D341Med (cell line): ENCODE data around the gene ALX4.

Experiments
- DNase-seq: peaks from one replicate; pipeline ENCODE4 v3.0.0; 2012; ENCODE audit warnings: low spot score

Gene ALX4

GRCh38 chr11:44335052-44335760, 25.3 kb upstream of the ALX4 start:
- DNase-seq = no peak

DNA sequence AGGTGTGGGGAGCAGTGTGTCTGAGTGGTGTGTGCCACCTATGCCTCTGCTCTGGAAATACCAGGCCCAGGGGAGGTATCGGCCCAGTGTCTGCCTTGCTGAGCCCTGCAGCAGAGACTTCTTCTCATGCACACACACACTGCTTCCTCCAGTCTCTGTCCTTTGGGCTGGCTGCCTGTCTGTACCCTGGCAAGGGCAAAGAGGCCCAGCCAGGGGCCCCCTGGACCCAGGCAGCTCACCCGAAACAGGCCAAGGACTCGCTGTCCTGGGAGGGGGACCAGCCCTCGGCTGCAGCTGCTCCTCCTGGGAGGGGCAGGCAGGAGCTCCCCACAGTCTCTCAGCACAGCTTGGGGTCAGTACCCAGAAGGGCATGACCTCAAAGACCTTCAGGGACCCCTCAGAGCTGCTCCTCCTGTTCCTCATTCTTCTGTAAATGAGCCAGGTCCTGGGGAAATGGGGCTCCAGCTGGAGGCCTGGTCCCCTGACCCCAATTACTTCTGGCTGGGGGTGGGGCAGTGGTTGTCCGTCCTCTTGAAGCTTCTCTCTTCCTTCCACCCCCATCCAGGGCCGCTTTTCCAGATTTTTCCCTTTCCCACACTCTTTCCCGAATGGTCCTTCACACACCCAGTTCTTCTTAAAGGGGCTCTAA, 24.5 kb upstream of the ALX4 start:
- DNase-seq = no peak

DNA sequence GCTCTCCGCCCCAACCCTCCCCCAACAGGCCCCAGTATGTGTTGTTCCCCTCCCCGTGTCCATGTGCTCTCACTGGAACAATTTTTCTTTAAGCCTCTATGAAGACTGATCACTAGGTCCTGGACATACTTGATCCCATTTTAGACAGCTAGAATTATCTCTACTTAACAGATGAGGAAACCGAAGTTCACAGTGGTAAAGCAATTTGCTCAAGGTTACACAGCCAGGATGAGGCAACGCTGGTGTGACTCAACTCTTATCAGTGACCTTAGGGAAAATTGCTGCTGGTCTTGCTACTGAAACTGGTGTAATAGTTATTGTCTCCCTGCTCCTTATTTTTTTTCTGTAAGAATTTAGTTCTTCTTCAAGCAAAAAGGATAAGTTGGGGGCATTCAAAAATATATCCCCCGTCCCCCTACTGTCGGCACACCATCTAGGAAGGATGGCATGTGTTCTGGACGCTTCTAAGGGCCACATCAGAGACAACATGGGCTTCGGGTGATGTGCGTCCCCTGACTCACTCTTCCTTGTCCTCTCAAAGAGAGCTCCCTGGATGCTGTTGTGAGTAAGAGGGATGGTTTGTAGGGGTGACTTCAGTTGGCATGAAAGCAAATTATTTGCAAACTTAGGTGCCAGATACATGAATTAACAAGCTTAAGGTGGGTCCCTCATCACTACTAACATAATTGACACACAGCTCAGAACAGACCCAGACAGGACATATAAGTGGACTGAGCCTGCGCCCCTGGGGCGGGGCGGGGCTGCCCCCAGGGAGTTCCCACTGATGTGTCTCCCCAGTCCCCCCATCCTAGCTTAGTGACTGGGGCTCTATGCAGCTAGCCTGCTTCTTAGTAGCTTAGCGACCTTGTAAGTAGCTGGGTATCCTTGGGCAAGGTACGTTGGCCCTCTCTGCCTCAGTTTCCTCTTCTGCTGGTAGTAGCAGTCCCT, 23.6 kb upstream of the ALX4 start:
- DNase-seq = no peak

- no peak for DNase-seq
Measured at GRCh38 chr11:44332665-44333064, 22.7 kb upstream of the ALX4 start.

DNA sequence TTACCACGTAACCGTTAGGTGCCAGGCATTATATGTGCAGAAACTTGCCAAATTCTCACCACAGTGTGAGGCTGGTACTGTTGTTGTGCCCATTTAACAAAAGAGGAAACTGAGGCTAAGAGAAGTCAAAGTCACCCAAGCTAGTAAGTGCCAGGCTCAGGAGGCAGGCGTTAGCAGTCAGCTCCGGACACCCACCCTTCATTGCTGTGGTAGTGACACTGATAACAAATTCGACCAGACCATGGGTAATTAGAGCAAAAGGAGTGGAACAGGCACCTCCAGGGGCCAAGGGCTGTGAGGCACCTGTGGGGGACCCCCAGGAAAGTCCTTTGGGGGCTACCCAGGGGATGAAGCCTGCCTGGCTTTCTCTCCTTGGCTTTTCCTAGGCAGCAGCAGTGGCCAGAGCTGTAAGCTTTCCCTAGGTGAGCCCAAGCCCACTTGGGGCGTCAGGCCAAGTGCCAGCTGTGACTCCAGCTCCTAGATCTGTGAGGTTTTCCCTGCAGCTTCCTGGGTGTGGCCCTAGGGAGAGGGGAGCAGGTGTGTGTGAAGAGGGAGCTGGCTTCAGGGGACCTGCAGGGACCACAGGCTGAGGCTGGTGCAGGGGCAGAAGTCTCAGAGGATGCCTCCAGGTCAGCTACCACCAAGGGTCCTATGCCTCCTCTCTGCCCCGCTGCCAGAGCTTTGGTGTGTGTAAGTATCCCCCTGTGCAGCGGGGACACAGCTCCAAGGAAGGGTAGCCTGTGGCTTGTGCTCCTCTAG, 19.7 kb upstream of the ALX4 start:
- DNase-seq = no peak

GRCh38 chr11:44328138-44328660, 18.3 kb upstream of the ALX4 start:
- DNase-seq = no peak

GRCh38 chr11:44327730-44328129, 17.8 kb upstream of the ALX4 start:
- no peak for DNase-seq

- no peak for DNase-seq
Measured at GRCh38 chr11:44326615-44327475, 16.9 kb upstream of the ALX4 start.

GRCh38 chr11:44325698-44326097, 15.8 kb upstream of the ALX4 start:
- no peak for DNase-seq

GRCh38 chr11:44324749-44325525, 15.0 kb upstream of the ALX4 start:
- no peak for DNase-seq

DNA sequence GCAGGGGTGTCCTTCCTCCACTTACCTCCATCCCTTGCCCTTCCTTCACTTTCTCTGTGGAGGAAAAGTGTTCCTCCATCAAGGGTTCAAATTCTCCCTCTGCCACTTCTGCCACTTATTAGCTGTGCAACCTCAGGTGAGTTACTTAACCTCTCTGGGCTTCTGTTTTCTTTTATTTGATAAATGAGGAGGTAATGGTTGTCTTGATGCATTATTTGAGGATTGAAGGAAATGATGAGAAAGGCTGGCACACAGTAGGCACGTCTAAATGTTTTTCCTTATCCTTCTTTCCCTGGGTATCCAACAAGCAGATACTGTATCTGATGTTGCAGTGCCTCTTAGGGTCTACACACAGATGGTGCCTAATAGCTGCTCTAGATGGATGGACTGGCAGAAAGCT, 14.3 kb upstream of the ALX4 start:
- DNase-seq = no peak

DNA sequence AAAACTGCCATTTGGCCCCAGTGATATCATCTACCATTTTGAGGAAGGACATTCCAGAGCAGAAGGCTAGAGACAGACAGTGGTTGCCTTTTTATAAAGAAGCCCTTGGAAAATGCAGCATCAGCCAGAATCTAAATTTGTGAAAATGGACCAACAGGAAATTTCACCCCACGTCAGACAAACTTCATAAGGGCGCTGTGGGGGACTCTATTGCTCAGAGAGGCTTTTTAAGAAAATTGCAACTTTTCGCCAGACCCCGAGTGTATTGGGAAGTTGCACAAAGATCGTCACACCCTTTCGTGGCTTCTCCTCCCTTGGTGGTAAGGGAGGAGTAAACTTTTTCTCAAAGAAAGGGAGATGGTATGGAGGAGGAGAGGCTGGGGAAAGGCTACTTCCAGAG, 12.3 kb upstream of the ALX4 start:
- DNase-seq = no peak

GRCh38 chr11:44321059-44321458, 11.1 kb upstream of the ALX4 start:
- DNase-seq = no peak

GRCh38 chr11:44320289-44320973, 10.5 kb upstream of the ALX4 start:
- no peak for DNase-seq

GRCh38 chr11:44319552-44320288, 9.8 kb upstream of the ALX4 start:
- no peak for DNase-seq

- DNase-seq = no peak
Measured at GRCh38 chr11:44319170-44319551, 9.2 kb upstream of the ALX4 start.

GRCh38 chr11:44318369-44318768, 8.4 kb upstream of the ALX4 start:
- no peak for DNase-seq

DNA sequence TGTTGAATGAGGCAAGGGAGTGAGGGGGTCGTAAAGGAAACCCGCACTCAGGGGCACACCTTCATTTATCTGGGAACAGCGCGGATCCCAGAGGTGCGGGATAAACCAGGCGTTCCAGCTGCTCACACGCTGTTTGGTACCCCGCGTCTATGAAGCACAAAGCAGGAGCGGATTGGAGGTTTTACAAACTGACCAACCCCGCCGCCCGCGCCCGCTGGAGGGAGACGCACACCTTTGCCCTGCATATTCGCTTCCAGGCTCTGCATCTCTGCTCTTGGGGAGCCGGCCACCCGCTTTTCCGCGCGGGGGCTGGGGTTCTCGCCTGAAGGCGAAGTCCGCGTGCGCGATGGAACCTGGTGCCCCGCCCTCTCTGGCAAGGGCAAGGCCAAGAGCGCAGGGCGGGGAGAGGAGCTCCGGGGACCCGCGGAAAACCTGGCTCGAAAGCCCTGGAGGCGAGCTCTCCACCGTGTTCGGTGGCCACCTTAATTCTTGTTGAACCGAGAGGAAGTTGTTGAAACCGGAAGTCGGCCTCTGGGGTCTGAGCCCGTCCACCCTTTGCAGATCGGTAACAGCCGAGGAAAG, 6.8 kb upstream of the ALX4 start:
- DNase-seq = no peak
